GM21723 (cell line): ENCODE measurements around the gene ITGA8.

Experiments used
- ATAC-seq: cut with Tn5 transposase; IDR thresholded peaks from one replicate; pipeline ENCODE4 v1.9.1; 2021; ENCODE audit warnings: mild to moderate bottlenecking, moderate library complexity; ENCODE audit not compliant: unreplicated experiment

The ITGA8 gene

GRCh38 chr10:15737656-15738055, 17.9 kb upstream of the ITGA8 start:
- no peak for ATAC-seq

- no peak for ATAC-seq
Observed at GRCh38 chr10:15735763-15736162, 16.0 kb upstream of the ITGA8 start.

GRCh38 chr10:15730341-15730740, 10.6 kb upstream of the ITGA8 start:
- no peak for ATAC-seq

GRCh38 chr10:15729890-15730289, 10.2 kb upstream of the ITGA8 start:
- ATAC-seq, result no peak

GRCh38 chr10:15726042-15726441, 6.3 kb upstream of the ITGA8 start:
- ATAC-seq, result no peak

DNA sequence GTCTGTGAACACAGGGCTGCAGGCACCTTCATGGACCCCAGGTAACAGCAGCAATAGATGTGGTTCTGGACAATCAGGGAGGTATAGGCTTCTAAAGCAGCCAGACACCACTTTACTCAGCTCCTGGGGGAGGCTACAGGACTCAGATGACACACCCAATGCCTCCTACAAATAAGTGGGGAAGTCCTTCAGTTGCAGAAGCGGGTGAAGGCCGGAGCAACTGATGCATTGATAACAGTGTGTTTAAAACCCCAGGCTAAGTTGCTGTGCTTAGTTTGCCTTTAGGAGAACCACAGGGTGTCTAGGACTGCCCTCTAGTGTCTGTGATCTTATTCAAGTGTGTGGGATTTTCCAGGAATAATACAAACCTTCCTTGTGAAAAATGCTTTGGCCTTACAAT, 5.9 kb upstream of the ITGA8 start:
- peak; percentile 57 for ATAC-seq

DNA sequence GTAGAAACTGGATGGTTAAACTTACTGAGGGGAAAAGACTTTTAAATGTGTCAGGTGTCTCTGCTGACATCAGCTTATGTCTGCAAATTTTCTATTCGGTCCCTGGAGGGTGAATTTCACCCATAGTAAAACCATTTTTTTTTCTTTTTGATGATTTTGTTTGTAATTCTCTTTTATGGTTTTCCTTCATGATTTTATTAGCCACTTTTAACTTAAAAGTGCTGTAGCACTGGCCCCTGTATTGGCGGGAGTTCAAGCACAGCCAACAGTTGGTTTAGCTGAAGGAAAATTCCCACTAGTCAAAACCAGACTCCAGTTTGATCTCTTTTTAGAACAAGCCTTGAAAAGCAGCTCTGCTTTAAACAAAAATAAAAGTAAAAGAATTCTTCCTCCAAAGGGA, 5.0 kb upstream of the ITGA8 start:
- no peak for ATAC-seq

GRCh38 chr10:15723803-15724202, 4.1 kb upstream of the ITGA8 start:
- ATAC-seq, result no peak

DNA sequence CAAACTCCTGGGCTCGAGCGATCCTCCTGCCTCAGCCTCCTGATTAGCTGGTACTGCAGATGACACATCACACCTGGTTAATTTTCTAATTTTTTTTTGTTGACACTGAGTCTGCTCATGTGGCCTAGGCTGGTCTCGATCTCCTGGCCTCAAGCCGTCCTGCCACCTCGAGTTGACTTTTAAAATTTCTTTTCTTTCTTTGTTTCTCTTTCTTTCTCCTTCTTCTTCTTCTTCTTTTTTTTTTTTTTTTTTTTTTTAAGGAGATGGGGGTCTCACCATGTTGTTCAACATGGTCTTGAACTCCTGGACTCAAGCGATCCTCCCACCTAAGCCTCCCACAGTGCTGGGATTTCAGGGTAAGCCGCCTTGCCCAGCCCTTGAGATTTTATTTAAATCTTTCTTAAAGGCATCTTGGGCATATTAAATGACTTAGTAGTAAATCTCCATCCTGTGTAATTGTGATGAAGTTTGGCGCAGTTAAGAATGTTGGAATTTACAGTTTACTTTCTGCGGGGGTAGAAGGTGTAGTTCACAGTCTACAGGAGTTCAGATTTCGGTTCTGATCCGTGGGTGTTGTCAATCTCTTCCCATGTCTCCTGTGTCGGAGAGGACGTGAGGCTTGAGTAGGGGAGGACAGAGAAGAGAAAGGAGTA, 1.0 kb upstream of the ITGA8 start:
- ATAC-seq, result no peak

DNA sequence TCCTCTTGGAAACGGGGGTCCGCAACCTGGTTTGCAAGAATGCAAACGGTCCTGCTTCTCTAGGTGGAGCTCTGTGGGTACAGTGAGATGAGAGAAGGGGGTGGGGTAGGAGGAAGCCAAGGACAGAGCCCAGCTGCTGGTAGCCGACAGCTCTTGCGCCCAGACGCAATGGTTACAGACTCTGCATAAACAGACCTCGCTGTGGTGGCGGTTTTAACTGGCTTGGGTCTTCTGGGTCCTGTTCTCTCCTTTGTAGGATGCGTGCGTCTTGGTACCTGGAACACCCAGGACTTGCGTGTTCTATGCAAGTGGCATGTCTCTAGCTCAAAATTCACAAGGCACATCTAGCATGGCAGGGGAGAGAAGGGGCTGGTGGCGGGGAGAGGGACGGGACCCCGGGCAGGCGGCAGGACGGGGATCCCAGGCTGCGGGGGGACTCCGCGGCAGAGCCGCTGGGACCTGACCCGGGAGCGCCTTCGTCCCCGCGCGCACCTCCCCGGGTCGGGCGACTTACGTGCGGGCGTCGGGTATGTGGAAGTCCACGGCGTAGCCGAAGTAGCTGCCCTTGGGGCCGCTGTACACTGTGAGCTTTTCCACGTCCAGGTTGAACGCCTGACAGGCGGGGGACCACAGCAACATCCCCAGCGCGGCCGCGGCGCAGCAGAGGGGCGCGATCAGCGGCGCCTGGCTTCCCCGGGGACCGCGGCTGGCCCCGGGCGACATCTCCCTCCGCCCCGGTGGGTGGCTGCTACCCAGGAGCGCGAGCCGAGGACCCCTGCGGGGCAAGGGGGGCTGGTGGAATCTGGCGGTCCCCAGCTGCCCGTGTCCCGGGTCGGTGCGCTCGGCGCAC, 448 bp downstream of the ITGA8 start:
- no peak for ATAC-seq

DNA sequence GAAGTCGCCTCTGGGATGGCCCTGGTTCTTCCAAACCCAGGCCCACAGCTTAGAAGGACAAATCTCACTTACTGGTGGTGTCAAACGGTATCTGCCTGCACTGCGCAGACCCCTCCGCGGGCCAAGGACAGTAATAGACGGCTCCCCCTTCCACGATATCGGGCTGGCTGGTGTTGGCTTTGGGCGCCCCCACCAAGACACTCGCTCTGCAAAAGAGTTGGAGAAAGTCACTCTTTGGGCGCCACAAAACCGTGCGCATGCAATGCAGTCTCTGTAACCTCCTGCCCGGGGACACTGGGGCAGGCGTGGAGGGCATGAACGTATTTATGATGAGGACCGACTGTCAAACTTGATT, 1.1 kb downstream of the ITGA8 start:
- ATAC-seq, result no peak

DNA sequence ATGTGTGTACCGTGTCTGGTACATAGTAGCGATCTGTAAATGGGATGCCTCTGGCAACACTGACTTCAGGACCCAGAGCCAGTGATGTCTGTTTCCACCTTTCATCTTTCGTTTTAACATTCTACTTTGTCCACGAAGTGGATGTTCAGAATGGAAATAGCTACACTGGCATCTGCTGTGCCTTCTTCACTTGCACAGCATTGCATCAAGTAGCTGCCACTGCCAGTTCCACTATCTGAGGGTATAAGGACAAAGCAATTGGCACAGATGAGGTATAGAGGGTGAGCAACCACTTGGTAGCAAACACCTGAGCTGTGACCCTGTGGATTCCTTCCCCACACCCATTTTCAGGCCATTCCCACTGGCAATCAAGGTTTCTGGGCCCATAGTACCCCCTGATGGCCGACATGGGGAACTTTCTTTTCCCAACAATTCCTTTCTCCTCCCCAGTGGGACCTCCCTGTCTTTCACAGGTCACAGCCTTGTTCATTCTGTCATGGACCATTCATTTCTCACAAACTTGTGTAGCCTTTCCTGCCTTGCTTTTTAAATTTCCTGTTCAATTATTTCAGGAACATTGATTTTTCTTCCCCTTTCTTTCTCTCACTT, 4.0 kb downstream of the ITGA8 start:
- no peak for ATAC-seq

DNA sequence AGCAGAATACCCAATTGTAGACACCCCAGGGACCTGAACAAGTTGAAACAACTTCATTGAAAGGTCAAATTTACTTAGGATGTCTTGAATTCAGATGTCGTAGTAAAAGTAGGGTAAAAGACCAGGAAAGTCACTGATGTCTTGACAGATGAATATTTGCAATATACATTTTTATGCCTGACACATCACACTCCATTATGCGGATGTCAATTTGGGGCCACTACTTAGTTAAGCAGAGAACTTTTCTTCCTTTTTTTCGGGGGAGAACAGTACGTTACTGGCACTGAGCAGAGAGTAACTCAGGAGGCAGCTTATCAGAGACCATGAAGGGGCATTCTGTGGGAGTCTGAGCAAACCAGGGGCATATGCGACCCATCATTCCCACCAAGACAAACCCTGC, 4.9 kb downstream of the ITGA8 start:
- no peak for ATAC-seq

- ATAC-seq, result no peak
Observed at GRCh38 chr10:15712883-15713282, 6.8 kb downstream of the ITGA8 start.

- no peak for ATAC-seq
Observed at GRCh38 chr10:15710455-15710854, 9.3 kb downstream of the ITGA8 start.

- ATAC-seq, result no peak
Observed at GRCh38 chr10:15705298-15705697, 14.4 kb downstream of the ITGA8 start.

- no peak for ATAC-seq
Observed at GRCh38 chr10:15704581-15704968, 15.1 kb downstream of the ITGA8 start.

DNA sequence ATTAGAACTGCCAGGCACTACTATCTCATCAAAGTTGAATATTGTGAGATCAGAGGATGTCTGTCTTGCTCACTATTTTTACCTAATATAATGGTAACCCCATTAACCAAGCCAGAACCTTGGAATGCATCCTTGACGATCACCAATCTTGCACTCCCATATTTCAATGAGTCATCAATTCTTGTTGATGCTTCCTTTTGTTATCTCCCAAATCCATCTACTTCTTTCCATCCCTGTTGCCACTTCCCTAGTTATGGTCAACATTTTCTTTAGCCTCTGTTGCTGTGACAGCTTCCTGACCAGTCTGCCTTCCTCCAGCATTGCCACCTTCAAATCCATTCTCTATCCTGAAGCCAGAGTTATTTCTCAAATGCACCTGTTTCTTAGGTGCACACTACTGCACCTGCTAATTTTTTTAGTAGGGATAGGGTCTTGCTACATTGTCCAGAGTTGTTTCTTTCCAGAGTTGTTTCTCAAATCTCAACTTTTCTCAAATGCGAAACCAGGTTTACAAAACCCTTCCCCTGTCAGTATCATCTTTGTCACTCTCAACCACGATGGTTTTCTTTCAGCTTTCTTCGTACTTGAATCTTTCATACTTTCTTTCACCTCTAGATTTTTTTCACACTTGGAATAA, 15.7 kb downstream of the ITGA8 start:
- no peak for ATAC-seq

DNA sequence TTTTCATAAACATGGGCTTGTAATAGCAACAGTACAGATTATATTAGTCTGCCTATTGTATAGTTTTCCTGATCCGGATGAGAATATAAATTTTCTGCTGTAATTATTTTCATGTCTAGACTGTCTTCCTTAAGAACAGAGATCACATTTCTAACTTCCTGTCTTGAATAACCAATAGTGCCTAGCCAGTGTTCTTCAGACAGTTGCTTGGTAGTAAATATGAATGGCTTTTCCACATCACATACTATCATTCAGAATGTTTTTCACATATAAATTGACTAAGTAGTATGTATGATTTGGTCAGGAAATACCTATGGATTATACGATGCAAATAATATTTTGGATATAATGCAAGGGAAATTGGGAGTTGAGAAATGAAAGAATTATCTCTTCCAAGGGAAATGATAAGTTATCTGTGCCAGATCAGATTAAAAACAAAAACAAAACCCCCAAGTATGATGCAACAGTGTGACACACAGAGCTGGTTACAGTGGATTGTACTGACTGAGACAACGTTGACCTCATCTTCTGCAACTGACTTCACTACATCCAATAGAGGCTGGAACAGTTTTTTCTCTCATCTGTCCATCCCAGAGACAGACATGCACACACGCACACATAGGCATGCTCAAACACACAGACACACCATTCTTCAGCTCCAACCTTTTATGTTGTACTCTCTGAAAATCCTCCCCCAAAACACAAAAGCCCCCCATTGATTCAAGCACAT, 16.4 kb downstream of the ITGA8 start:
- ATAC-seq, result no peak

GRCh38 chr10:15700078-15700674, 19.5 kb downstream of the ITGA8 start:
- ATAC-seq, result no peak

DNA sequence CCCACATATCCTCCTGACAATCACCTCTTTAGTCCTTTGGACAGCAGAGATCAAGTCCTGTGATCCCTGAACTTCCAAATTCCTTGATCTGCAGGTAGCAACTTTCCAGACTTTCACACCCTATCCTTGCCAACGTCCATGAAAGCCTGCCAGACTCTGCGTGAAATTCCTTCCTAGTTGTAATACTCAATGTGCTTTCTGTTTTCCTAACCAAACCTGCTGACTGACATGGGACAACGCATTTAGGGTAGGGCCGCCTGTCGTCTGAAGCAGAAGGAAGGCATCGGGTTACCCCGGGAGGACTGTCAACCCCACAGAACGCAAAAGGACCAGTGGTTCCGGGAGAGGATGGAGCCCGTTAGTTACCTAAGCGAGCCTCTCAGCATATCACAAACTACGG, 23.9 kb downstream of the ITGA8 start:
- ATAC-seq, result no peak
